Measurements from ENCODE around the gene MYO15A.
A peak's percentile ranks its signal among the peaks of the same experiment; 100 is the strongest.

MYO15A gene

GRCh38 chr17:18179804-18180203, 71.2 kb downstream of the MYO15A start:
- ATAC-seq (no peak), DNase-seq (no peak)
- H3K27ac Mint-ChIP-seq = no peak overlapping the region
- H3K27me3 Mint-ChIP-seq = no peaks in the 10 kb centered on the region
- H3K4me1 Mint-ChIP-seq = peaks cover 35% of the 10 kb centered on the region
- H3K4me3 Mint-ChIP-seq = no peak overlapping the region
- H3K9me3 Mint-ChIP-seq = no peaks in the 10 kb centered on the region

- Mint-ChIP-seq H3K9me3 (no peaks in the 10 kb centered on the region), H3K4me3 (peak overlapping the region; percentile 90 to 98), H3K4me1 (peaks cover 47% of the 10 kb centered on the region), H3K27ac (peak overlapping the region; percentile 88 to 98), H3K27me3 (no peaks in the 10 kb centered on the region)
- no peak for ATAC-seq
- DNase-seq = peak; percentile 27 to 49
These were observed 72.8 kb downstream of the MYO15A start for GRCh38 chr17:18181358-18181757.

GRCh38 chr17:18182110-18182977, 73.8 kb downstream of the MYO15A start:
- ATAC-seq = no peak
- Mint-ChIP-seq H3K9me3 (no peaks in the 10 kb centered on the region), H3K4me1 (peaks cover 57% of the 10 kb centered on the region), H3K27me3 (no peaks in the 10 kb centered on the region), H3K4me3 (peak overlapping the region; percentile 90 to 98), H3K27ac (peak overlapping the region; percentile 98 to 99)
- DNase-seq = no peak

- H3K27me3 Mint-ChIP-seq = no peaks in the 10 kb centered on the region
- peak in 1 of 2 donors; percentile 85 for DNase-seq
- peaks cover 63% of the 10 kb centered on the region for H3K4me1 Mint-ChIP-seq
- H3K9me3 Mint-ChIP-seq = no peaks in the 10 kb centered on the region
- ATAC-seq = peak; percentile 58
- H3K27ac Mint-ChIP-seq = peak overlapping the region; percentile 98 to 99
- peak overlapping the region; percentile 90 to 98 for H3K4me3 Mint-ChIP-seq
These were observed 74.4 kb downstream of the MYO15A start for GRCh38 chr17:18182978-18183333.

GRCh38 chr17:18183334-18184142, 75.0 kb downstream of the MYO15A start, which contains the start of gene ALKBH5:
ALKBH5 (plus strand) TSS chr17:18183828; CDS start chr17:18184244, 416 bp downstream.
- no peaks in the 10 kb centered on the region for H3K9me3 Mint-ChIP-seq
- peak within 1 kb of the TSS; percentile 98 to 99 for H3K27ac Mint-ChIP-seq
- H3K27me3 Mint-ChIP-seq = no peaks in the 10 kb centered on the region
- DNase-seq = peak; percentile 99
- peak; percentile 92 for ATAC-seq
- H3K4me1 Mint-ChIP-seq = peaks cover 69% of the 10 kb centered on the region
- H3K4me3 Mint-ChIP-seq = peak within 1 kb of the TSS; percentile 90 to 98

GRCh38 chr17:18184143-18185031, 75.8 kb downstream of the MYO15A start:
- Mint-ChIP-seq H3K27ac (peak overlapping the region; percentile 93 to 97), H3K9me3 (no peaks in the 10 kb centered on the region)

GRCh38 chr17:18185391-18185790, 76.8 kb downstream of the MYO15A start:
- Mint-ChIP-seq H3K27me3 (no peaks in the 10 kb centered on the region), H3K9me3 (no peaks in the 10 kb centered on the region), H3K4me3 (peak overlapping the region; percentile 90 to 98), H3K27ac (peak overlapping the region; percentile 93 to 97), H3K4me1 (peaks cover 79% of the 10 kb centered on the region)
- DNase-seq (no peak), ATAC-seq (no peak)

More at GRCh38 chr17:18184143-18185031, 75.8 kb downstream of the MYO15A start:
- peak overlapping the region; percentile 90 to 98 for H3K4me3 Mint-ChIP-seq
- DNase-seq (peak; percentile 55 to 73), ATAC-seq (peak; percentile 16)
- no peaks in the 10 kb centered on the region for H3K27me3 Mint-ChIP-seq
- peaks cover 74% of the 10 kb centered on the region for H3K4me1 Mint-ChIP-seq

GRCh38 chr17:18185832-18186626, 77.5 kb downstream of the MYO15A start:
- peak overlapping the region; percentile 90 to 98 for H3K4me3 Mint-ChIP-seq
- ATAC-seq = no peak
- no peaks in the 10 kb centered on the region for H3K27me3 Mint-ChIP-seq
- H3K9me3 Mint-ChIP-seq = no peaks in the 10 kb centered on the region
- no peak for DNase-seq
- H3K4me1 Mint-ChIP-seq = peaks cover 79% of the 10 kb centered on the region
- H3K27ac Mint-ChIP-seq = peak overlapping the region; percentile 48 to 93

GRCh38 chr17:18186627-18186982, 78.0 kb downstream of the MYO15A start:
- Mint-ChIP-seq H3K27ac (peak overlapping the region; percentile 75 to 93), H3K4me1 (peaks cover 79% of the 10 kb centered on the region)
- no peak for DNase-seq

GRCh38 chr17:18187226-18187625, 78.7 kb downstream of the MYO15A start:
- no peaks in the 10 kb centered on the region for H3K9me3 Mint-ChIP-seq
- DNase-seq (no peak), ATAC-seq (no peak)
- H3K27me3 Mint-ChIP-seq = no peaks in the 10 kb centered on the region
- peak overlapping the region; percentile 90 to 98 for H3K4me3 Mint-ChIP-seq
- peak overlapping the region; percentile 27 to 93 for H3K27ac Mint-ChIP-seq
- peaks cover 79% of the 10 kb centered on the region for H3K4me1 Mint-ChIP-seq

More at GRCh38 chr17:18186627-18186982, 78.0 kb downstream of the MYO15A start:
- Mint-ChIP-seq H3K4me3 (peak overlapping the region; percentile 90 to 98), H3K27me3 (no peaks in the 10 kb centered on the region), H3K9me3 (no peaks in the 10 kb centered on the region)
- ATAC-seq = no peak

GRCh38 chr17:18187821-18188761, 79.5 kb downstream of the MYO15A start:
- peaks cover 73% of the 10 kb centered on the region for H3K4me1 Mint-ChIP-seq
- peak overlapping the region; percentile 90 to 98 for H3K4me3 Mint-ChIP-seq
- H3K9me3 Mint-ChIP-seq = no peaks in the 10 kb centered on the region
- DNase-seq (peak in 1 of 2 donors; percentile 51), ATAC-seq (no peak)
- no peaks in the 10 kb centered on the region for H3K27me3 Mint-ChIP-seq
- peak overlapping the region; percentile 72 to 83 for H3K27ac Mint-ChIP-seq

GRCh38 chr17:18190628-18191235, 82.2 kb downstream of the MYO15A start:
- Mint-ChIP-seq H3K27ac (no peak overlapping the region), H3K27me3 (no peaks in the 10 kb centered on the region), H3K9me3 (no peaks in the 10 kb centered on the region), H3K4me3 (peak overlapping the region in 1 of 2 donors; percentile 5), H3K4me1 (peaks cover 86% of the 10 kb centered on the region)
- DNase-seq = no peak
- no peak for ATAC-seq

- Mint-ChIP-seq H3K9me3 (no peaks in the 10 kb centered on the region), H3K4me1 (peaks cover 86% of the 10 kb centered on the region), H3K27me3 (no peaks in the 10 kb centered on the region), H3K4me3 (no peak overlapping the region), H3K27ac (peak overlapping the region in 1 of 2 donors; percentile 54)
- DNase-seq = no peak
- no peak for ATAC-seq
These were observed 82.7 kb downstream of the MYO15A start for GRCh38 chr17:18191236-18191667.
